ENCODE data around the gene EEFSEC.

The EEFSEC gene

DNA sequence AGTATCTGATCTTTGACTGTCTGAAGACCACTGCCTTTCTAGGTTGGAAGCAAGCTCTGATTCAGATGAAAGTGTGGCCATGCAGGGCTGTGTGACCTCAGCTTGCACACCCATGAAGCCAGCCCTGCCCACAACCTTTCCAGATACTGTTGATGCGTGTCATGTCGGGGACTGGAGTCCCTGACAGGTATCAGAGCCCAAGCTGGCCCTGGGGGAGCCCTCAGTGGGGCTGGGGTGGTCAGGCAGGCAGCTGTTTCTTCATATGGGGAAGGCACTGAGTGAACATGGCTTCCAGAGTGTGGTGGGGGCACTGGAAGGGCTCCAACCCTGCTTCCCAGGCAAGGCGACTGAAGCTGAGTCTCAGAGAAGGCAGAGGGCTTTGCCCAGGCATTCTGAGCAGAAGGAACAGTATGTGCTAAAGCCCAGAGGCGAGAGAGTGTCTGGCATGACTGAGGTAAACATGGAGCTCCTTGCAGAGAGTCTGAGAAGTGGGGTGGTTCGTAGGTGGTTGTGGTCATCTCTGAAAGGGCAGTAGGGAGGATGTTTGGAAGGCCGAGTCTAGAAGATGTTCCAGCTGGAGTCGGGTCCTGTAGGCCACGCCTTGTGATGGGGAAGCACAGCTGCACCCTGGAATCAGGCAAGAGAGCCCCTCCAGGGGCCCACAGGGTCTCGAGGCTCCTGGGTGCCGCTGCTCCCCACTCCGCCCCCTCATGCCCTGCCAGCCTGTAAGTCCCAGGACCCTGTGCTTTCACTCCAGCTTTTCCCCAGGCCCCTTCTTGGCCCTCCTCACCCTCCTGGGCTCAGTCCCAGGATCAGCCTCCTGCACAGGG, 122.2 kb downstream of the EEFSEC start:
- DNase-seq, result no peak

DNA sequence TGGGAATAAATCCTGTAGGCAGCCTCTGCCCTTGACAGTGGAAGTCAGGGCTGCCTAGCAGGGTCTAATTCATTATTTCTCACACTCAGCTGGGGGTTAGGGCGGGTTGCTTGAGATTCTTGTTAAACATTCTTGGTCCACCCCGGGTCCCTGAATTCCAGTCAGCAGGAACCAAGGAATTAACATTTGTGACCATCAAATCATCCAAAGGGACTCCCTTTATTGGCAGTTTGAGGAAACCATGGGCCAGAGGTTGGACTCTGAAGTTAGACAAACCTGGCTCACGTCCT, 122.8 kb downstream of the EEFSEC start:
- no peak for DNase-seq

DNA sequence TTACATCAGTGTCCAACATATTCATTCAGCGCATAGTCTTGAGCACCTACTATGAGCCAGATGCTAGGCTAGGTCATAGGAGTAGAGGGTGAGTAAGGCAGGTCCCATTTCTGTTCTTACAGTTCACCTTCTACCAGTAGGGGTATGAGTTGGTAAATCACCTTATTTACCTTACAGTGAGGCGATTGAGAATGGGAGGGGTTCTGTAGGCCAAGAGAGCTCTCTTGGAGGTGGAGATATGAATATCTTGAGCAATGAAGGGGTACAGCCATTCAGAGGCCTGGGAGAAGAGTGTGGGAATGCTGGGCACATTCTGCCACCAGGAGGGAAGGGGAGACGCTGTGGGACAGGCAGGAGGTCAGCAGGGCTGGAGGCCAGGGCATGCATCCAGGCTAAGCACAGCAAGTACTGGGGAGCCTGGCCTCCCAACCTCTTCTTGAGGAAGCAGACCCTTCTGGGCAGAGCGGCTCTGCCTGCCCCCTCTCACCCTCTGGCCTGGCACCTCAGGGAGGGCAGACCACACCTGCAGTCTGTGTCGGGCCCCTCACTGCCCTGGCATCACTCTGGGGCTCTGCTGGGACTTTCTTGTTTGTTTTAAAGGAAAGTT, 123.4 kb downstream of the EEFSEC start:
- DNase-seq, result no peak

DNA sequence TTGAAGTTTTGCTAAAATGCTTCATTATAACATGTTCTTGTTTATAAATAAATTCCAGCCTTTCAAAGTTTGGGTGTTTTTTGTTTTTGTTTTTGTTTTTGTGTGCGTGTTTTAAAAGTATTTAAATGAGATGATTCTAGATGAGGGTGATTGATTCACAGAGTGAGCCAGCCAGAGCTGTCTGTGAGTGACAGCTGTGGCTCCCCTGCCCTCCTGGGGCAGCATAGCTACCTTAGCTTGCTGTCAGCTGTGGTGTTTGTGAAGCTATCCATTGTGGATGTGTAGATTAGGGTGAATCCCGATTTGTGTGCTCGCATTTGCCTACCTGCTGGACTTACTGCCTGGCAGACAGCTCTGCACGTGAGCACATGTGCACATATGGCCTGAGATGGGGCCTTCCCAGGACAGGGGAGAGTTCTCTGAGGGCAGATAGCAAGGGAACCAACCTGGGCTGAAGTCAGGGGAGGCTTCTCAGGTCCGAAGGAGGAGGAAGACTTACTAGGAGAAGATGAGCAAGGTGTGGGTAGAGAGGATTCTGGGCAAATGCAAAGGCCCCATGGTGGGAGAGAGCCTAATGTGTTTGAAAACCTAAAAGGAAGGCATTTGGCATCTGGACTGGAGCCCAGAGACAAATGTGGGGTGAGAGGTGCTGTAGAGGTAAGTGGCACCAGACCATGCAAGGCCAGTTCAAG, 124.2 kb downstream of the EEFSEC start:
- no peak for DNase-seq

DNA sequence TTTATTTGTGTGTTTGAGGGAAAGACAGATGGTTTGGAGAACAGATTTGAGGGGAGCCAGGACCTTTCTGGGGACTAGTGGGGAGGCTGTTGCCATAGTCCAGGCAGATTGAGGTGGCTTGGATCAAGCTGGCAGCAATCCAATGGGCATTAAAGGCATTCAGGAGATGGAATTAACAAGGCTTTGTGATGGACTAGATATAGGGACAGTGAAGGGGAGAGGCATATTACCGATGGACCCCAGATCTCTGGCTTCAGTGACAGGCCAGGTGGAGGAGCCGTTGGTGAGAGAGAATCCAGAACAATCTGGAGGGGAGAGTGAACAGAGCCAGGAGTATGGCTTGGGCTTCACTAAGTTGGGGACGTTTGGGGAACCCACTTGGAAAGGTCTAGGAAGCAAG, 124.8 kb downstream of the EEFSEC start:
- DNase-seq, result no peak

DNA sequence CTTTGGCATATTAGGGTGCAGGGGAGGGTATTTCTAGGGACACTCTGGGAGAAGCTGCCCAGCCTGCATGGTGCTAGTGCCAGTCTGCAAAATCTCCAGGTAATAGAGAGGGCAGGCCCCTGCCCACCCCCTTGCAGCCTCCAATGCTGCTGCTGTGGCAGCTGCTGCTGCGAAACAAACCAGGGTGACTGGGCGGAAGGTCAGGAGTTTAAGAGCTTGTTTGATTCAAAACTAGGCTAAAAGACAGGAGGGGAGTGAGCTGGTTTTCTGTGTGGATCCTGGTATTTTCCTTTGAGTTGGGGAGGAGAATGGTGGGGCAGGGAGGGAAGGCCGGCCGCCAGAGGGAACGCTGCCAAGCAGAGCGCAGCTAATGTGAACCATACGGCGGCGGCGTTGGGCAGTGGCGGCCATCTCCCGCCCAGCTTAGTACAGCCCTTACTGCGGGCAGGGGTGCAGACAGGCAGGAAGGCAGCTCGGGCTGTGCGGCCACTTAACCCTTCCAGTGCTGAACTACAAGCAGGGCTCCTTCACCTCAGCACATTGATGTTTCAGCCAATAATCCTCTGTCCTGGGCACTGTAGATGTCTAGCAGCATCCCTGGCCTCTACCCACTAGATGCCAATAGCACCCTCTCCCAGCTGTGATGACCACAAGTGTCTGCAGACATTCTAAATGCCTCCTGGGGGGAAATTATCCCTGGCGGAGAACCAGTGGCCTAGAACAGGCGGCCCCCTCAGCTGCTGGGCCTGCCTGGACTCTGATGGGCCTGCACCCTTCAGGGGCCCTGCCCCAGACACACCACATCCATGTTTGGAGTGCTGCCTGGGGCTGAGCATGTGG, 125.7 kb downstream of the EEFSEC start:
- no peak for DNase-seq

DNA sequence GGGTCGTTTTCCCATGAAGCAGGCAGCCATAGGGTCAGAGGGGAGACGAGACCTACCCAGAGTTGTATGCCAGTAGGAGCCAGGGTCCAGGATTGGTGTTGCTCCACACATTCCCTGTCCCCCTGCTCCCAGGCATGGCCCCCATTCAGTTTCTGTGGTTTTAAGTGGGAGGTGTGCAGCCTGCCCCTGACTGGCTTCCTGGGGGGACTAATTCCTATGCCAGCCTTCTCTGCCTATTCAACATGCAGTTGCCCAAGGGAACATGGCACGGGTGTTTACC, 126.3 kb downstream of the EEFSEC start:
- DNase-seq, result no peak

DNA sequence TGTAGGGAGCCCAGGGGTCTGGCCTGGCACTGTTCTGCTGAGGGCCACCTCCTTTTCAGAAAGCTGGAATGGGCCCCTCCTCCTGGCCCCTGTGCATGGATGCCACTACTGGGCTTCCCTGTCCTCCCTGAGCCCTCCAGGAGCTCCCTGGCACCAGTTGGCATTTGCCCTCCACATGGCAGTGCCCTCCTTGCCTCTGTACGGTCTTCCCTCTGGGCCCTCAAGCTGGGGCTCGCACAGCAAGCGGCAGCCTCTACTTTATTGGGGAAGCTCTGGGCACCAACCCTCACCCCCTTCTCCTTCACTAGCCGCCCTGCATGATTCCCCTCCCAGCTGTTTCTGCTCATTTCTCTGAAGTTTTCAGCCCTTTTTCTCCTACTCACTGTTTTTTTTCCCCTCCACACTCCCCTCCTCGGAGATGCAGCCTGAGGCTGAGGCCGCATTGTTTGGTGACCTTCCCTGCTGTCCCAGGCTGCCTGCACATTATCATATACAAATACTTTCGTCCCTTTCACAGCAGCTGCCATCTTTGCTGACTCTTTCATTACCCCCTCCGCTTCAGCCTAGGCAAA, 127.3 kb downstream of the EEFSEC start:
- no peak for DNase-seq

DNA sequence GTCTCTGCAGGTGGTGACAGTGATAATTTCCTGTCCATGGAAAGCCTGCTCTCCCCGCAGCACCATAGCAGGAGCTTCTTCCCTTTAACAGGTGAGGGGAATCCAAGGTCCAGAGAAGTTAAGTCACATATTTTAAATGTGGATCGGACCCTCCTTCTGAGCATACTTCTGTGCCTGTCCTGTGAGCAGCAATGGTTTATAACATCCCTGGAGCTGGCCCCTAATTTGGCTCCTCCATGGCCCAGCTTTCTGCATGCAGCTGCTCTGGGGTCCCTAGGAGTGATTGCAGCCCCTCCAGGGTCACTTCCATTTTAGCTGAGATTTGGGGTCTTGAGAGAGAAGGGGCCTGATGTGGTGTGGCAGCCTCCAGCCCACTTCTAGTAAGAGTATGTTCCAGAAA, 127.8 kb downstream of the EEFSEC start:
- no peak for DNase-seq

DNA sequence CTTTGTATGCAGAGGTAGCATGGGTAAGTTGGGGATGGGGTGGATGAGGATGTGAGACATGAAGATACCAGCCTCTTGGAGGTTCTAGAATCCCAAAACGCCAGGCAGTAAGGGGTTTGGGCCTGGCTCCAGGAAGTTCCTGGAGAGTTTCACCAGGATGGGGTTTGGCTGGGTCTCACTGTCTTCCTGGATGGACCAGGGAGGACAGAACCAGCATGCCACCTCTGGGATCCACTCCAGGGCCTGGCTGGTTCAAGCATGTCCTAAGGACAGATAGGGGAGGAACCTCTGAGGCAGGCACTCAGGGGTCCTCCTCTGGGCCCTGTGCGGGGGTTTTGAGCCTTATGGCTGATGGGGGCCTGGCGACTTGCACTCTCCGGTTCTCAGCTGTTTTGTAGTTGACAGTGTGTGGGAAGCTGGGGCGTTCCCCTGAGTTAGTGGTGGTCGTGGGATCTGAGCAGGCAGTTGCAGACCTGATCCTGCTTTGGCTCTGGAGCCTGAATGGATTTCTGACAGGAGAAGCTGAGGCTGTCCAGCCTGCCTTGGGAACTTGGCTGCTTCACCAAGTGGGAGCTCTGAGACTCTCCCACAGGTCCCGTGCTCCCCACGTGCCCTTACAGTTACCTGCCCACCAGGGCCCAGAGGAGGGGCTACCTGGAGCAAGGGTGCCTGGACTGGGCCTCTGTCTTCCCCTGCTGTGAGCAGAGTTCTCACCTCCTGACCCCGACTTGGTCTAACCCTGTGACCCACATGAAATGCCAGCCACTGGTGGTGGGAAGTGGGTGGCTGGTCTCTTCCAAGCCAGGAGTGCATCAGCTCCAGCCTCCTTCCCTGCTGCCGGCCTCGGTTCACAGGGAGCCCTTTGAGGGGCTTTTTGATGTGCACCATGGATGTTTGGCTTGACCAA, 128.4 kb downstream of the EEFSEC start:
- DNase-seq, result no peak

DNA sequence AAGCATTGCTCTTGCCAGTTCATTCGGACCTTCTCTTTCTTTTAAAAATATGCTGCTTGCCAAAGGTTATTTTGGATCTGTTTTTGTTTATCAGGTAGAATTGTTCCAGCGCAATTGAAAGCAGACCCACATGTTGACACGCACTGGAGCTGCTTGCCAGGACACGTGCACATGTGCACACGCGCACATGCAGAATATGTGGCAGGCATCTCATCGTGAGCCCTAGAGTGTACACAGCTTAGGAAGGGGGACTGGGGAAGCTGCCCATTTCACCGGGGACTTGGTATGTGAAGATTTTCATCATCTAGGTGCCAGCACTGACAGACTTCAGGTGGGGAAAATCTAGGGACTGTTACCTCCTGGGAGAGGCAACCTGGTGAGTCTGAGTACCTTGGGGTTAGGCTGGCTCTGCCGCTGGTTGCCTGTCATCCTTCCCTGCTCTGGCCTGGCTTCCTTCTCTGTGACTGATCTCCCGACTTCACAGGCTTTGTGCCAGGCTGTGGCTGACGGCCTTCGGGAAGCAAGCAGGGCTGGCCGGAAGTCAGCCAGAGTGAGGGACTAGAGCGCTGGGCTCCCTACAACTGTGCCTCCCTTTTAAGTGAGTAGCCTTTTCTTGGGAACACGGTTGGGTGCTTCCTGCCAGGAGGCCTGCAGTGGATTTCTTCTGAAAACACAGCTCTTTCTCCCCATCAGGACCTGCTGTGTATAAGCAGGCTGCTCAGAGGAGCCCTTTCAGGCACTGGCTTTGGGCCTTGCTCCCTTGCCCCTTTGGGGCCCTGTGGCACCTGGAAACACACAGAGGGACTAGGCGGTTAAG, 129.3 kb downstream of the EEFSEC start:
- no peak for DNase-seq

DNA sequence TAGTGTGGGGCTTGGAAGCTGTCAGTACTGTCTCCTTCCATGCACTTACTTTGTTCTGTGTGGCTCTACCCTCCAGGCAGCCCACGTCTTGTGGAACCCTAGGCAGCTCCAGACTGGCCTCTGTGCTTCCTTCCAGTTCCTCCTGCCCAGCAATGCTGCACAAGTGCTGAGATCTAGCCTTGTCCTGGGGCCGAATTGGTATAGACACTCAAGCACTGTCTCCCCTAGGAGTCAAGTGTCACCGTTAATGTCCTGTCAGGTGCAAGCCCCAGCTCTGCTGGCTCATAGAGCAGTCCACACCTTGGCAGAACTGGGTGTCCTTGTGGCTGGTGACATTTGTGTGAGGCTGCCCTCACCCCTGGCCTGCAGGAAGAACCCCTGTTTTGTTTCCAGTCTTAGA, 130.1 kb downstream of the EEFSEC start:
- no peak for DNase-seq

DNA sequence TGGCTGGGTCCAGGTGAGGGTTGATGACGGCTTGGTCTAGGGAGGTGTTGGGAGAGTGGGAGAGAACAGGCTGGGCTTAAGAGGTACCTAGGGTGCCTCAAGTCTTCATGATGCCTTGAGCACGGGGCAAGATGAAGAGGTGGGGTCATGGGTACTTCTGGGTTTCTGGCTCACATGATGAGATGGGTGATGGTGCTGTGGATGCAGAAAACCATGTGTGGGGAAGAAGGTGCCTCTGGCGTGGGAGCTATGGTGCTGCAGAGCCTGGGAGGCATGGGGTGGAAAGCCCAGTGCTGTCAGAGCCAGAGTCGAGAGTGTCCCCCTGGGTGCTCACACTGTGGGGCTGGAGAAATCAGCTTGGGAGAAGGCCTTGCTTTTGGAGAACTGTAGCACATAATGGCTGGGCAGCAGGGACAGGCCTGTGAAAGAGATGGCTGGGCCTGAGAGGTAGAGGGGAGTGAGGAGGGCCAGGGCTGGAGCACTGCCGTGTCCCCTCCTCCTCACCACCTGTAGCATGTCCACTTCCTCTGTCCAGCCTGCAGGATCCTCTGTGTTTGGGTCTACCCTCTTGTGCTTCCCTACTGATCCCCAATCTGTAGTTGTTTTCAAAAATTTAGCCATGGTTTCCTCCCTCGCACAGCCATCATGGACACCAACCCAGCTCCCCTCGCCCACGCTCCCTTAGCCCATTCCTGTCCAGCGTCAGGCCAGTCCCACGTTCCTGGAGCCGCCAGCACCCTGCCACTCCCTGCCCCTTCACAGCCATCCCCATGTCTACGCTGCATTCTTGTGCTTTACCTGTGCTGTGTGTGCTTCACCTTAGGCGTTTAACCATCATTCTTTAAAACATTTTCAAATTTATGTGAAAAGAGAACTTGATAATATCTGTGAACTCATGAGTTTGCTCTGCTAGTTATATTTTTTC, 132.0 kb downstream of the EEFSEC start:
- DNase-seq, result no peak

DNA sequence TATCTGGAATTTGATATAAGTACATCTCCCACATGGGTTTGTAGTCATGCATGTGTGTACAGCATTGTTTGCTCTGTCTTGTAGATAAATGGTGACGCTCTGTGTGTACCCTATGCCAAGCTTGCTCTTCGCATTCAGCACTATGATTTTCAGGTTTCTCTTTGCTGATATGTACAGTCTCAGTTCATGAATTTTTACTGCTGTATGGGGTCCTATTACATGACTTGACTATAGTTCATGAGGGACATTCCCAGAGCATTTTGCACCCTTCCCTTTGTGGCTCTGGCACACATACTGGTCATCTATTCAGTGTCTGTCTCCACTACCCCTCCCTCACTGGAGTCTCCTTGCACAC, 132.7 kb downstream of the EEFSEC start:
- DNase-seq, result no peak

DNA sequence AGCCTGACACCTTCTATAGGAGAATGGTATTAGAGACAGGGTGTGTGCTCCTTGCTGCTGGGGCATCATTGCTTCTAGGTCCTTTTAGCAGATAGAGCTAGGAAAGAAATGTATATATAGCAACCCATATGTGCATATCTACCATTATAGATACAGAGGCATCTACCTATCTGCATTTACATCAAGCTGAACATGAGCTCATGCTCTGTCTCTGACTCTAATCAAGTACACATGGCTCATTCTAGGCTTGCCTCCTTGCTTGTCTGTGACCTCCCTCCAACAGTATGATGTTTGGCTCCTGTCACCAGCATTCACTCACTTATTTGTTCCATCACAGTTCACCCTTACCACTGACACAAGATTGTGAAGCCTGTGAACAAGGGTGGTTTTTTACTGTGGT, 133.4 kb downstream of the EEFSEC start:
- DNase-seq, result no peak

DNA sequence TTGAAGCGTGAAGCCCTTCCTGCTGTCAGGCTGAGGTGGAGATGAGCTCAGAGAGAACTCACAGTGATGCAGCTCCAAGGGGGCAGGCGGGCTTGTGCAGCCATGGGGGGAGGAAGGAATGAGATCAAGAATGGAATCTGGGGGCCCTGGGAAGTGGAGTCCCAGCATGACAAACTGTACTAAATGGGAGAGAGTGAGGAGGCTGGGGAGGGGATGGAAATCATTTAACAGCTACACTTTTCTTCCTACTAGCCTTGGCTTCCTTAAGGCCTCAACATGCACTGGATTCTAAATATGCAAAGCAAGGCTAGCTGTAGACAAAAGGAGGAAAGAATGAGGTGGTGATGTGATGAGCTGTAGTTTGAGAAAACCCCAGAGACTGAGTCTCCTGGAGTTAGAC, 133.9 kb downstream of the EEFSEC start:
- DNase-seq, result no peak

DNA sequence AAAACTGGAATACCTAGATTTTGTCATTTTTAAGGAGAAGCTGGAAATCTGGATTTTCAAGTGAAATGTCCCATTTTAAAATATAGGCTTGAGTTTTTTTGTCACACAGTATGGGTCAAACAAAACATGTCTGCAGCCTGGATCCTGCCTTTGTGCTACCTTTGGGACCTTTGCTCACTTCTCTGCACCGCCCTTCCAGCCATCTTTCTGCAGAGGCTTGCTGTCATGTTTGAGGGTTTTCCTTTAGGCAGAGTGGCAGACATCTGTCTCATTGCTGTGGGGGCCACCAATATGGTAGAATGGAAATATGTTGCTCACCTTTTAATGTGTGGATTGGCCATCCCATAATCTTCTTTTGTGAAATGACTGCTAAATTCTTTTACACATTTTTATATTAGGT, 136.3 kb downstream of the EEFSEC start:
- no peak for DNase-seq

DNA sequence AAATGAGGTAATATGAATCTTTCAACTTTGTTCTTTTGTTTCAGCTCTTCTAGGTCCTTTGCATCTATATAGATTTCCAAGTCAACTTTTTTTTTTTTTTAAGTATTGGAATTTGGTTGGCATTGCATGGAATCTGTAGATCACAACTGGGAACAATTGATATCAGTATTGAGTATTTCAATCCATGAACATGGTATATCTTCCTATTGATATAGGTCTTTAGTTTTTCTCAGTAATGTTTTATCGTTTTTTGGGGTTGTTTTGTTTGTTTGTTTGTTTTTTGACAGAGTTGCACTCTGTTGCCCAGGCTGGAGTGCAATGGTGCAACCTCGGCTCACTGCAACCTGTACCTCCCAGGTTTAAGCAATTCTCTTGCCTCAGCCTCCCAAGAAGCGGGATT, 137.2 kb downstream of the EEFSEC start:
- DNase-seq, result no peak

DNA sequence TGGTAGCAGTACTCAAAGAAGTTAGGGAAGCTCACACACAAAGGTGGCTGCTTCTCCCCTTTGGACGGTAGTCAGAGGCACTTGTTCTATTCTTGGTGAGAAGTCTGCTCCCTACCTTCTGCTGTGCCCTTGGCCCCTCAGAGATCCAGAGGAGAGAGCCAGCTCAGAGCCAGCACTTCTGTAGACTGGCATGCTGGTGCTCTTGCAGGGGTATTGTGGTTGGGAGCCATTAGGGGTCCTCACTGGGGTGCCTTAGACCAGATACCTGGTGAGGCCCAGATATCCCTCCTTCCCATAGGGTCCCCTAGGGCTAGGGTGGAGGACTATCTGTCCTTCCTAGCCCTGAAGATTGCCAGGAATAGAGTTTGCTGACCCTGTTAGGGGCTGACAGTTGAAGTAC, 140.6 kb downstream of the EEFSEC start:
- DNase-seq, result no peak

DNA sequence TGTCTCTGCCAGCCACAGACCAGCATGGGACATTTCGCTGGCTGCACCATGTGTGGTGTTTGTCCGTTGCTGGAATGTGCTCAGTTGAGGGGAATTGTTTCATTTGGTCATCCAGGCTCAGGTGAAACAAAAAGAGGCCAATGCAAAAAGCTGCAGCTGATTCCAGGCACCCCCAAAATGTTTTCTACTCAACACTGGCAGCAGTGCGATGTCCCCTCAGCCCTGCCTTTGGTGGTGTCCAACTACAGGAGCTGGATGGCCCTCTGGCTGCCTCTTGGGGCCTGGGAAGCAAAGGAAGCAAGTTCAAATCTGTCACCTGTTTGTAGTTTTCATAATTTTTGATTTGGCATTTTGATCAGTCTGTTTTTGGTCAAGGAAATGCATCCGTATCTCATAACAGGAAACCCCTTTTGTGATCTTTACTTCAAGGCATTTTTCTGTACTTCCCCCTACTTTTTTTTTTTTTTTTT, 141.8 kb downstream of the EEFSEC start:
- DNase-seq, result peak; percentile 55
